Fibroblast of peridontal ligament (primary cell): ENCODE measurements around the gene ALG14.

Experiments
- DNase-seq: peaks from one replicate; pipeline ENCODE4 v3.0.0-alpha.2; 2010; ENCODE audit errors: extremely low read depth

ALG14 gene

DNA sequence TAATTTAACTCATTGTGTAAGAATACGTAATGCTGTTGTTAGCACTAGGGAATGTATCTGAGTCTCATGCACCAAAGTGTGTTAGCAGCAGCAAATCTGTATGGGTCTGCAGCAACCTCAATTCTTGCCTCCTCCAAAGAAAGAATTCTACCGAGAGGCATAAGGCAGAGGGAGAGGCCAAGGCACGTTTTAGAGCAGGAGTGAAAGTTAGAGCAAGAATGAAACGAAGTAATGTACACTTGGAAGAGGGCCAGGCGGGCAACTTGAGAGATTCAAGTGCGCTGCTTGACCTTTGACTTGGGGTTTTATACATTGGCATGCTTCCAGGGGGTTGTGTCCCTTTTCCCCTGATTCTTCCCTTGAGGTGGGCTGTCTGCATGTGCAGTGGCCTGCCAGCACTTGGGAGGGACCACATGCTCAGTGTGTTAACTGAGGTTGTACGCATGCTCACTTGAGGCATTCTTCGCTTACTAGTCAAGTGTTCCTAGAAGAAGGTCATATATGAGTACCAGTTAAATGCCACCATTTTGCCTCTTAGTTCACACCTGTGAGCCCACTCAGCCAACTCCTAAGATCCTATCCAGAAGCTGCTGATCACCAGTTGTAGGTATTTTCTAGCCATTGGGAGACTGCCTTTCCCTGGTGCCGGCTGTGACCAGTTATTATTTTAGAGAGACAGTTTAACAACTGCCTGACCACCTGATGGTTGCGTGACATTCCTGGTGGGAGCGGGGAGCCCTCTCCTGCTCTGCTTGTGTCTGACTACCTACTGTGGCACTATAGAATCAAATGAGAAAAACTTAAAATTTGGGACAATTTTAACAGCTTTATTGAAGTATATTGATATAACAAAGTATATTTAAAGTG is 143.2 kb downstream of the ALG14 start:
- peak; percentile 66 for DNase-seq

DNA sequence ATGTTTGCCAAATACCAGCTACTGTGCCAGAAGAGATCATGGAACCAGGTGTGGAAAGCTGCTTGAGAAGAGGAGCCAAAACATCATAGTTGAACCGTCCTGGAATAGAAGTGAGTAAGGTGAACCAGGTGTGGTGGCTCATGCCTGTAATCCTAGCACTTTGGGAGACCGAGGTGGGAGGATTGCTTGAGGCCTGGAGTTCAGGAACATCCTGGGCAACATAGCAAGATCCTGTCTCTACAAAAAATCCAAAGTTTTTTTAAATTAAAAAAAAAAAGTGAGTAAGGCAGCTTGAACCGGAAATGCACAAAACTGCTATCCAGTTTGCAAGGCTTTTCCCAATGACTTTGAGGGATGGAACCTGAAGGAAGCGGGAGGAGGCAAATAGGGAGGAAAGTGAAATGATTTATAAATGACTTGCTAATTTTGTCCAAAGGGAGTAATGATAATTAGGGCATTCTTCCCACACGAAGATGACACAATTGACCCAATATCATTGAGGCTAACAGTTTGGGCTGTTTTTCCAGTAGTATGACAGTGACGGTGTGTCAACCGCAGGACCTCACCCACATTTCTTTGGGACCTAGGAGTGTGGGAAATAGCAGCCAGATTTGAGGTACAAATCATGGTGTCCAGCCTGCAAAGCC is 144.3 kb downstream of the ALG14 start:
- no peak for DNase-seq

DNA sequence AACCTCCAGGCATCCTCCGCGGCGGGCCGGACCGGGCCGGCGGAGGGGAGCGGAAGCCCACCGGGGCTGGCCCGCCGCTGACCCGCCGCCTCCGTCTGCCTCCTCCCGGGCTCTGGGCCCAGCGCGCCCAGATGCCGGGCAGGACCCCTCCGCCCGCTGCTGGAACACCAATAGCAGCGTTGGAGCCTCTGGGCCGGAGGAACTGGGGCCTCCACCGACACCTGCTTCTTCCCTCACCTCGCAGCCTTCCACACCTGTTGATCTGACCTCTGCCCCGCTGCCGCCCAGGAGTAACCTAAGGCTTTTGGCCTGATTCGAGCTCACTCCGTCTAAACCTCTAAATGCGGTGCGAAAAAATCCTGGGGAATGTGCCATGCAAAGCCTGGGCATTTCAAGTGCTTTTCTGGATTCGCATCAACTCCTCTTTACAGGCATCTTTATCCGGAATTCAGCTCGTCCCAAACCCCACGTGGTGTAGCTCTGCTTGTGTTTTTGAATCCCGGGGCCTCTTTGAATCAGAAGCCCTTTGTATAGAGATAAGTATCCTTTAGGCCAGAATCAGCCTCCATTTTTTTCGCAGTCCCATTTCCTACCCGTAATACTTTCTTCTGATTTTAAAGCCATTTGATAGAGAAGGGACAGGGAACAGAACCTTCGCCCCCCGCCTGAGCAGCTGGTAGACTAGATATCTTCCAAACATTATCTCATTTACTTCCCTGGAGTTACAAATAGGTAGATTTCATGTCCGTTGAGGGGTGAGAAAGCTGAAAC is 145.2 kb downstream of the ALG14 start:
- peak; percentile 76 for DNase-seq

DNA sequence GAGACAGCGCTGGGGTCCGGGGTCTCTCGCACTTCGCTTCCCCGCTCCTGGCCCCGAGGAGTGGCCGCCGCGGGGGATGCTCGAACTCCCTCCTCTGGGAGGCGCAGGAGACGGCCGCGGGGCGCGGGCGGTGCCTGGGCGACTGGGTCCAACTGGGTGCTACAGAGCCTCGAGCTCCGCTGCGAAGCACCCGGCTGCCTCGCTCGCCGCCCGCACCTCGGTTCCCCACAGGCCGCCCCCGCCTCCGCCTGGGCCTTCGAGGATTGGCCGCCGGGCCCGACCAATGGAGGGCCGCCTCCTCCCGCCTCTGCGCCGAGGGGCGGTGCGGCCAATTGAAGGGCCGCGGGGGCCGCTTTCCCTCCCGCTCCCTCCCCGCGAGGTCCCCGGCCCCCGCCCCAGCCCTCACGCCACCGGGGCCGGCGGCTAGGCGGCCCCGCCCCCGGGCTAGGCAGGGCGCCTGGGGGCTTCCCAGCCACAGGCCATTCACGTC is 145.8 kb downstream of the ALG14 start, which contains the start of gene CNN3:
Gene CNN3, minus strand, starts transcription at position 196 of the 490 bp plus-strand sequence. CDS start 216 bp downstream, outside the sequence.
- peak; percentile 86 for DNase-seq

DNA sequence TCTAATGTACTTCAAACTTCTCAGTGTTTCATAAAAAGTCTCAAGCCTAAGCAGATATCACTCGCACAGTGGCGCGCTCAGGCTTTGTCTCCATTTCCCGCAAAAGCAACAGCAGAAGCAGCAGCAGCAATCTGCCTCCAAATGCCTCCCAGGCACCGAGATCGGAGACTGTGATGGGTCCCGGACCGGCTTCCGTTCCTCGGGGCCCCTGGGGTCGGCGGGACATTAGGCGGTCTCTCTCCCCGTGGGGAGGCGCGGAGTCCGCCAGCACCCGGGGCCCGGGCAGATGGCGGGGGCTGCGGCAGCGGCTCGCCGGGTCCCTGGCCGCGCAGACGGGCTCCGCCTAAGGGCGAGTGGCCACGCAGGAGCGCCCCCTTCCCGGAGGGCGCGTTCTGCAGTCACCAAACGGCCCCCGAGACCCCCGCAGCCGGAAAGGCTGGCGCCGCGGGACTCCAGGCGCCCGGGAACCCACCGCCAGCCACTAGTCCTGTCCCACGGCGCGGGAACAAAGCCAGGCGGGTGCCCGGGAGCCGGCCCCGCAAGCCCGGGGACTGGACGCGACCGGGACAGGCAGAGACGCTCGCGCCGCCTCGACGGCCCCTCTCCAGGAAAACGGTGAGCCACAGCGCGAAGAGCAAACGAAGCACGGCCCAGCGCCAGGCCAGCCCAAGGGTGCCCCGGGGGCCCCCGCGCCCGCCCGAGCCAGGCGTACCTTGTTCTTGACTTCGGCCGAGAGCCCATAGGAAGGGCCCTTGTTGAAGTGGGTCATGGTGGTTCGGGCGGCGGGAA is 146.4 kb downstream of the ALG14 start:
- DNase-seq, result peak; percentile 52

DNA sequence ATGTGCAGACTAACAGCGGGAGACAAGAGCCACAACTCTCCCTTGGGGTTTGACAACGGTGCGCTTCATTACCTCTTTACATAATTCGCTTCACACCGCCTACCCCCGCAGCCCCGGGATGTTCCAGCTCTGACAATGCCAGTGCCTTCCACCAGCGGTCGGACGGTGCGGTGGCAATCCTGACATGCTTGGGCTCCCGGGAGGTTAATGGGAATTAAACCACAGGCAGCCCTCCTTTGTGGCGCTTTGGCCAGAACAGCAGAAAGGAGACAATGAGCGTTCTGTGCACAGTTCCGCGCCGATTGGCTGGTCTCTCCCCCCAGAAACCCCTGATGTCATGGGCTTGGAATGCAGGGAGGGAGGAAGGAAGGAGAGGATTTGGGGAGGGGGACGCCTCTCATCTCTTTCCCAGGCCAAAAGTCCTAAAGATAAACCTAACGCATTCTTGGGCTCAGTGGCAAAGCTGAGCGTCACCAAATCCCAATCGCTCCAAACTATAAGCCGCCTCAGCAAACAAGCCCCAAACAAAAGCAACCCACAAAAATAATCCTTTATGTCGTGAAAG is 147.1 kb downstream of the ALG14 start:
- peak; percentile 83 for DNase-seq

DNA sequence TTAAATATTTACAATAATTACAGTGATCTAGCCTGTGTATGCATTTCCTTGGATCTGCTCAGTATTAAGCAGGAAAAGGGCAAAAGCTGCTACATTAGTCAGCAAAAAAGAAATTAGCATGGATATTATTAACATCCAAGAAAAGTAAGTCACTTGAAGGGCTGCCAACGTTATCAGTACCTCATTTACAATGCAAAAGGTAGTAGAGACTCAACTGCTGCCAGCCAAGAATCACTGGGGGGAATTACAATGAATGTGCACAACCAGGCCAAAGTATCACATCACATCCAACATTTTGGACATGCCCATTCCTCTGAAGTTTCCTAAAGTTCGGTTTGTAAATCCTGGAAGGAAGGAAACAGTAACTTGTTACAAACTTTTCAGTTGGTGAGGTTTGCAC is 147.7 kb downstream of the ALG14 start:
- DNase-seq, result peak; percentile 39
